Right cardiac atrium (tissue), 5 donors: Measurements from ENCODE around the gene TMC4. TPM values are rescaled to one million over a fixed set of nuclear protein-coding genes. Genes with fewer than 3 reads are reported as not detected.
"Not testable (repeated sequence)": the region's sequence is repeated elsewhere in the genome, so short reads cannot be mapped to it uniquely, and the experiment has no call there.

Source experiments
- ATAC-seq, 2 donors: fragments of 200-7000 bp; cut with Tn5 transposase; one replicate each; pipeline versions ENCODE4 v1.8.0 to v1.9.1; 2020; ENCODE audit warnings: moderate library complexity in 2 of 2, mild to moderate bottlenecking in 1 of 2
- DNase-seq, 3 donors: peaks; one replicate each; pipeline ENCODE4 v3.0.0-alpha.2; 2020
- H3K27ac ChIP-seq: one replicate; pipeline ENCODE4 v1.5.1; 2013; ENCODE audit warnings: mild to moderate bottlenecking, low read length, control low read depth, moderate library complexity
- H3K27me3 ChIP-seq: one replicate; pipeline ENCODE4 v1.6.1; 2013; ENCODE audit not compliant: control insufficient read depth, insufficient read depth
- H3K4me1 ChIP-seq: one replicate; pipeline ENCODE4 v1.6.1; 2013; ENCODE audit warnings: low read length; ENCODE audit not compliant: control insufficient read depth, insufficient read depth
- H3K4me3 ChIP-seq: one replicate; pipeline ENCODE4 v1.5.1; 2013; ENCODE audit warnings: low read length, control low read depth
- H3K9me3 ChIP-seq: one replicate; pipeline ENCODE4 v1.6.1; 2013; ENCODE audit warnings: low read length; ENCODE audit not compliant: control insufficient read depth
- WGBS: extraction: QIAGEN DNeasy Blood & Tissue Kit; methylation state at CpG from one replicate; pipeline ENCODE4 v1.1.7; 2013; 5-methylcytosine and 5-hydroxymethylcytosine counted together
- intact Hi-C, 4 donors: fragments of 100-400 bp; cut with DNase I; formaldehyde crosslinking; loops; one replicate each; pipeline versions ENCODE4 v1.11.0 to v1.14.0; 2022 to 2023
- polyA plus RNA-seq: library from polyadenylated mRNA; stranded (reverse); fragments of 200-250 nt; gene quantifications from one replicate; pipeline ENCODE4 v1.2.3, GENCODE V29; 2013
- total RNA-seq, 4 donors: library from RNA; stranded (reverse); fragmentation: NEBNext Ultra II Directional; extraction: Animal tissue kit (Norgen Biotek cat#: 25700); gene quantifications; one replicate each; pipeline ENCODE4 v1.2.1, GENCODE V29; 2021
- donor health status: healthy with polysubstance abuse.
- donor health status: DM: no; HTN: yes; CAD: no.
- donor health status: DM: no; HTN: no; CAD: no.
- donor health status: DM: no; HTN: yes; CAD: no; lungs with severe emphysema.
- donor health status: DM: yes; HTN: yes; CAD: no.

TMC4 gene
- total and polyA plus RNA-seq, 5 donors = 1.0 to 3.8 (median 2.3) TPM

DNA sequence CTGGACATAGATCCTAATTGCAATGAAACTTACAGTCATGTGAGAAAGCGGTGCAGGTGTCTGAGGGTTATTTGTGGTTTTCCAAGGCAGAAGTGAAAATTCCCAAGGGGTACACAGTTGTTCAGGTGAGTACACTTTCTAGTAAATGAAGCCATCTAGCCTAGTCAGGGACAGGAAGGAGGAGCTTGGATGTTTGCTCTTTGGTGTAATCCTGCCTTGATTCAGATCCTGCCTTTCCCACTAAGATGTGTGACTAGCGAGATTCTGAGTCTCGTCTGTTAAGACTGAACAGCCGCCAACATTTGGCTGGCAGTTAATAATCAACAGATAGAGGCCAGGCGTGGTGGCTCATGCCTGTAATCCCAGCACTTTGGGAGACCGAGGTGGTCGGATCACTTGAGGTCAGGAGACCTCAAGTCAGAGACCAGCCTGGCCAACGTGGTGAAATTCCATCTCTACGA, 30.2 kb upstream of the TMC4 start:
- Histone ChIP-seq H3K27ac (no peak overlapping the region), H3K9me3 (no peaks in the 10 kb centered on the region), H3K4me1 (peaks cover 14% of the 10 kb centered on the region), H3K27me3 (no peaks in the 10 kb centered on the region), H3K4me3 (no peak overlapping the region)
- intact Hi-C loops = no loop called here
- ATAC-seq (no peak), DNase-seq (no peak)
- 51% methylated on average over 9 of the region's 9 CpGs for WGBS

DNA sequence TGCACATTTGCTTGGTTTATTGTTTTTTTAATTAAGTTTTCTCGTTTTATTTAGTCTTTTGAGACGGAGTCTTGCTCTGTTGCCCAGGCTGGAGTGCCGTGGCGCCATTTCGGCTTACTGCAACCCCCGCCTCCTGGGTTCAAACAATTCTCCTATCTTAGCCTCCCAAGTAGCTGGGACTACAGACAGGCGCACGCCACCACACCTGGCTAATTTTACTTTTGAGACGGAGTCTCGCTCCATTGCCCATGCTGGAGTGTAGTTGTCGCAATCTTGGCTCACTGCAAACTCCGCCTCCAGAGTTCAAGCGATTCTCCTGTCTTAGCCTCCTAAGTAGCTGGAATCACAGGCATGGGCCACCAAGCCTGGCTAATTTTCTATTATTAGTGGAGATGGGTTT, 29.0 kb upstream of the TMC4 start:
- H3K27me3 ChIP-seq = no peaks in the 10 kb centered on the region
- intact Hi-C loops = no loop called here
- H3K4me1 ChIP-seq = peaks cover 14% of the 10 kb centered on the region
- ATAC-seq (no peak), DNase-seq (no peak)
- H3K27ac ChIP-seq = no peak overlapping the region
- no peaks in the 10 kb centered on the region for H3K9me3 ChIP-seq
- WGBS = 69% methylated on average over 13 of the region's 13 CpGs
- H3K4me3 ChIP-seq = peak overlapping the region; percentile 84

GRCh38 chr19:54201172-54201701, 28.3 kb upstream of the TMC4 start:
- Histone ChIP-seq H3K4me1 (peaks cover 14% of the 10 kb centered on the region), H3K9me3 (no peaks in the 10 kb centered on the region), H3K27me3 (no peaks in the 10 kb centered on the region), H3K4me3 (peak overlapping the region; percentile 84), H3K27ac (peak overlapping the region; percentile 99)
- WGBS = 3% methylated on average over 28 of the region's 28 CpGs
- DNase-seq (peak in 2 of 3 donors; percentile 35 to 38), ATAC-seq (peak in 1 of 2 donors; percentile 7)
- intact Hi-C loops = no loop called here

GRCh38 chr19:54199401-54199800, 26.4 kb upstream of the TMC4 start:
- peak in 1 of 3 donors; percentile 32 for DNase-seq
- H3K4me1 ChIP-seq = peaks cover 14% of the 10 kb centered on the region
- no peaks in the 10 kb centered on the region for H3K9me3 ChIP-seq
- ATAC-seq = no peak
- WGBS = 74% methylated on average over 16 of the region's 16 CpGs
- intact Hi-C loops = no loop called here
- H3K4me3 ChIP-seq = no peak overlapping the region
- H3K27ac ChIP-seq = no peak overlapping the region
- no peaks in the 10 kb centered on the region for H3K27me3 ChIP-seq

GRCh38 chr19:54197121-54197520, 24.2 kb upstream of the TMC4 start:
- 89% methylated on average over 3 of the region's 3 CpGs for WGBS
- DNase-seq (no peak), ATAC-seq (no peak)
- Histone ChIP-seq H3K27me3 (no peaks in the 10 kb centered on the region), H3K4me3 (no peak overlapping the region), H3K9me3 (no peaks in the 10 kb centered on the region), H3K4me1 (peaks cover 4% of the 10 kb centered on the region), H3K27ac (no peak overlapping the region)
- intact Hi-C loops = no loop called here

DNA sequence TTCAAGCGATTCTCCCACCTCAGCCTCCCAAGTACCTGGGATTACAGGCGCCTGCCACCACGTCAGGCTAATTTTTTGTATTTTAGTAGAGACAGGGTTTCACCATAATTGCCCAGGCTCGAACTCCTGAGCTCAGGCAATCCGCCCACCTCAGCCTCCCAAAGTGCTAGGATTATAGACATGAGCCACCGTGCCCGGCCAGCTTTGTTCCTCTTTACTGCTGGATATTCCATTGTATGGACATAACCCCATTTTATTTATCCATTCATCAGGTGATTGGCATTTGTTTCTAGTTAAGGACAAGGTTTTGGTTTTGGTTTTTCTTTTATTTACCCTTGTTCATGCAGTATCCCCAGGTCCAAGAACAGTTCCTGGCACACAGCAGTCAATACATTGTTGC, 23.6 kb upstream of the TMC4 start:
- peaks cover 2% of the 10 kb centered on the region for H3K4me1 ChIP-seq
- H3K27me3 ChIP-seq = no peaks in the 10 kb centered on the region
- ATAC-seq = no peak
- H3K9me3 ChIP-seq = no peaks in the 10 kb centered on the region
- peak in 1 of 3 donors; percentile 4 for DNase-seq
- H3K27ac ChIP-seq = no peak overlapping the region
- H3K4me3 ChIP-seq = no peak overlapping the region
- WGBS = 95% methylated on average over 7 of the region's 7 CpGs
- intact Hi-C loops = no loop called here

- intact Hi-C loops, H3K9me3 ChIP-seq, H3K4me3 ChIP-seq, ATAC-seq, H3K27me3 ChIP-seq, H3K4me1 ChIP-seq, H3K27ac ChIP-seq: not testable (repeated sequence)
- WGBS = 92% methylated on average over 12 of the region's 12 CpGs
- peak in 1 of 3 donors; percentile 40 for DNase-seq
Measured at GRCh38 chr19:54194463-54194862, 21.5 kb upstream of the TMC4 start.

- Histone ChIP-seq H3K27me3 (no peaks in the 10 kb centered on the region), H3K4me1 (peaks cover 2% of the 10 kb centered on the region), H3K9me3 (no peaks in the 10 kb centered on the region), H3K4me3 (no peak overlapping the region), H3K27ac (no peak overlapping the region)
- DNase-seq (no peak), ATAC-seq (no peak)
- WGBS = 93% methylated on average over 11 of the region's 11 CpGs
- intact Hi-C loops = no loop called here
Measured at GRCh38 chr19:54193011-54193410, 20.1 kb upstream of the TMC4 start.

- peak in 2 of 3 donors; percentile 66 to 71 for DNase-seq
- Histone ChIP-seq H3K27me3 (no peaks in the 10 kb centered on the region), H3K4me1 (peaks cover 2% of the 10 kb centered on the region), H3K9me3 (no peaks in the 10 kb centered on the region), H3K4me3 (peak overlapping the region; percentile 69), H3K27ac (peak overlapping the region; percentile 87)
- 61% methylated on average over 19 of the region's 19 CpGs for WGBS
- no peak for ATAC-seq
- intact Hi-C loops = no loop called here
Measured at GRCh38 chr19:54191811-54192453, 19.0 kb upstream of the TMC4 start.

DNA sequence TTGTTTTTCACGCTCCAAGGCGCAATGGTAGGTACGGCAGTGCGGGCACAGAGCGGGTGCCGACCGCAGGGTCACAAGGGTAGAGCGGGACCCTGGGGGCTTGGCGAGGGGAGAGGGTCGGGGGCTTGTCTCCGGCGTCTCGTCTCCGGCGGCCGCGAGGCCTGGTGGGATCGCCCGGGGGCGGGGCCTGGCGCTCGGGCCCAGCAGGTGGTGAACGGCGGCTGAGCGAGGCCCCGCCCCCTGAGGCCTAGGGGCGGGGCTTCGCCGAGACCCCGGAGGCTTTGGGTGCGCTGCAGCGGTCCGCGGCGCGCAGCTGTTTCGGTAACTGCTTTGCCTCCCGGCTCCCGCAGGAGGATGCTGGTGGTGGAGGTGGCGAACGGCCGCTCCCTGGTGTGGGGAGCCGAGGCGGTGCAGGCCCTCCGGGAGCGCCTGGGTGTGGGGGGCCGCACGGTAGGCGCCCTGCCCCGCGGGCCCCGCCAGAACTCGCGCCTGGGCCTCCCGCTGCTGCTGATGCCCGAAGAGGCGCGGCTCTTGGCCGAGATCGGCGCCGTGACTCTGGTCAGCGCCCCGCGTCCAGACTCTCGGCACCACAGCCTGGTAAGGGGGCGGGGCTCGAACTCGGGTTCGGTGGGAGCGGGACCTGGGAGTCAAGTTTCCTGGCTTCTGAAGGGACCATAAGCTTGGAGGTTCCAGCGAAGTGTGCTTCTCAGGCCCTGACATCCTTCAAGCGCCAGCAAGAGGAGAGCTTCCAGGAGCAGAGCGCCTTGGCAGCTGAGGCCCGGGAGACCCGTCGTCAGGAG, 18.3 kb upstream of the TMC4 start, which contains the start of gene TSEN34:
TSS of gene TSEN34 (plus strand) at position 298 of the 800 bp plus-strand sequence. CDS start at position 355, 57 bp downstream.
- H3K9me3 ChIP-seq = no peaks in the 10 kb centered on the region
- no peaks in the 10 kb centered on the region for H3K27me3 ChIP-seq
- ATAC-seq (peak; percentile 58 to 59), DNase-seq (peak; percentile 90 to 97 (median 96))
- under 1% methylated on average over 77 of the region's 77 CpGs for WGBS
- peak within 1 kb of the TSS; percentile 95 for H3K27ac ChIP-seq
- peaks cover 2% of the 10 kb centered on the region for H3K4me1 ChIP-seq
- H3K4me3 ChIP-seq = peak within 1 kb of the TSS; percentile 69
- intact Hi-C loops = no loop called here

GRCh38 chr19:54190503-54191010, 17.6 kb upstream of the TMC4 start:
- H3K27me3 ChIP-seq = no peaks in the 10 kb centered on the region
- H3K4me1 ChIP-seq = peaks cover 2% of the 10 kb centered on the region
- ATAC-seq (peak; percentile 87), DNase-seq (peak; percentile 99 to 100 (median 100))
- peak overlapping the region; percentile 69 for H3K4me3 ChIP-seq
- H3K27ac ChIP-seq = peak overlapping the region; percentile 95
- H3K9me3 ChIP-seq = no peaks in the 10 kb centered on the region
- intact Hi-C loops = no loop called here
- under 1% methylated on average over 56 of the region's 56 CpGs for WGBS
